GM18907 (cell line): Measurements from ENCODE around the gene GOLGA5.
A peak's percentile ranks its signal among the peaks of the same experiment; 100 is the strongest.
"Not testable (repeated sequence)": the region's sequence is repeated elsewhere in the genome, so short reads cannot be mapped to it uniquely, and the experiment has no call there.

Experiments used
- ATAC-seq: cut with Tn5 transposase; IDR thresholded peaks from one replicate; pipeline ENCODE4 v1.9.1; 2021; ENCODE audit warnings: mild to moderate bottlenecking, moderate library complexity; ENCODE audit not compliant: unreplicated experiment

GOLGA5 gene

DNA sequence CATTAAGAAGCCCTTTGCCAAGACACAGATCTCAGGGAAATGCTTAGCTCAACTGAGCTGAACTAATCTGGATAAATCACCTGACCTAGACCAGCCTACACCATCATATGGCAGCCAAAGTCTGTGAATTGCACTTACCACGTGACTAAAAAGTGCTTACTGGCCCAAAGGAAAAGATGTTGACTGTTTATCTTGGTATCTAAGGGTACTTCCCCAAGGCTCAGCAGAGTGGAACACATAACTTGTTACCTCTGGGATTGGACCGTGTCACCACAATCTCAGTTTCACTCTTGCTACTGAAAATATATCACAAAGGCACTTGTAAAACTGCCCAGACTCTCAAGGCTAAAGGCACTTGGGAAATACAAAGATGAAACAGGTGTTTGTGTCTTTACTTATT is 18.8 kb upstream of the GOLGA5 start:
- ATAC-seq = peak; percentile 91

DNA sequence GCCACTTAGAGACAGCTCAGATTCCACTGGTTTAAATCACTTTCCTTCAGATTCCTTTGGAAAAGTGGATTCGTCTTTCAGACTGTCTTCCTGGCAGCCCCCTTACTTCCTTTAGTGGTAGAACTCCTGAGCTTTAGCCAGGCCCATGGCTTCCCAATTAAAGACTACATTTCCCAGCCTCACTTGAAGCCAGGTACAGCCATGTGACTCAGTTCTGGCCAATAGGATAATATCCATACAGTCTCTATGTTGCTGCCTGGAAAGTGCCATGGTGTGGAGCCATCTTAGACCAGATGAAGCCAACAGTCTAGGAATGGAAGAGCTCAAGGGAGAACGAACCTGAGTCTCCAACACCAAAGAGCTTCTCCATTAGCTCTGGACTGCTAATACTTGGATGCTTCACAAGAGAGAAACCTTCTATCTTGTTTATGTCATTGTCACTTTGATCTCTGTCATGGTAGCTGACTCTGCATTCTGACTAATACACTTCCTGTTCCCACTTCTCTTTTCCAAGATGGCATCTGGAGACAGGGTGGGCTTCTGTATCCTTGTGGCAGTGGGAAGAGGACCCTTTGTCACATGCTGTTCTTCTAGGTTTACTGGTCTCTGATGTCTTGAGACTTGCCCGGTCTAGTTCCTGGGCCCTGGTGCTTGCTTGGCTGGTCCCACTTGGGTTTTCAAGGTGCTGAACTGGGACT is 15.1 kb upstream of the GOLGA5 start:
- ATAC-seq = not testable (repeated sequence)

DNA sequence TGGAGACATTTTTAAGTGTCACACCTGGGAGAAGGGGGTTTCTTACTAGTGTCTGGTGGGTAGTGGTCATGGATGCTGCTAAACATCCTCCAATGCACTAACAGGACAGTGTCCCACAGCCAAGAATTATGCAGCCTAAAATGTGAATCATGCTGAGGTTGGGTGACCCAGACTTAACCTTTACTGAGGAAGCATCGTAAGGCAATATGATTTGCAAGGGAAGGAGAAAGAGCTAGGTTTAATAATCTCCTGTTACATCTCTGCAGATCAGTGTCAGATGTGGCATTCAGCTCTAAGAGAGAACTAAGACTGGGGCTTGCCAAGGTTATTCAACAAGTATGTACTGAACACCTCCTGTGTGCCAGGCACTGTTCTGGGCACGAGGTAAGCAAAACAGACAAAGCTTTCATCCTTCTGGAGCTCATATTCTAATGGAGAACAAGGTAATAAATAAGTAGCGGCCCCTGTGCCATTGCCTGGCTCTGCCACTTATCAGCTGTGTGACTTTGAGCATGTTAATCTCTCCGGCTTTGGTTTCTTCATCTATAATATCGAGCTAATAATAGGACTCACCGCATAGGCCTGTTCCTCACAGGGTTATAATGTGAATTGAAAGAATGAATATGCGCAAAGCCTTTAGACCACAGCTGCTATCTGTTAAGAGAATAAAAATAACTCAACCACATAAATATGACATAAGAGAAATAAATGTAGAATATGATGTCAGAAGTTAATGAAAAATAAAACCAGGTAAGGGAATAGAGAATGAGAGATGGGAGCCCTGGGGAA is 13.5 kb upstream of the GOLGA5 start:
- no peak for ATAC-seq

DNA sequence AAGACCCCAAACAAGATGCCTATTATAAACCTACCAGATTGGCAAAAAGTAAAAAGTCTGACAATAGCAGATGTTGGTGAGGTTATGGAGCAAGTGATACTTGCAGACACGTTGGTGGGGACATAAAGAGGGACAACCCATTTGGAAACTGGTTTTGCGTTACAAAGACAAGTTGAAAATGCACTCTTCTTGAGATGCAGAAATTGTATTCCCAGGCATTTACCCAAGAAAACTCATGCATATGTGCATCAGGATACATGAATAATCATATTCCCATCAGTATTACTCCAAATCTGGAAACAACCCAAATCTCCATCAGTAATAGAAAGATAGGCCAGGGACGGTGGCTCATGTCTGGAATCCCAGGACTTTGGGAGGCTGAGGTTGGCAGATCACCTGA is 12.8 kb upstream of the GOLGA5 start:
- no peak for ATAC-seq

DNA sequence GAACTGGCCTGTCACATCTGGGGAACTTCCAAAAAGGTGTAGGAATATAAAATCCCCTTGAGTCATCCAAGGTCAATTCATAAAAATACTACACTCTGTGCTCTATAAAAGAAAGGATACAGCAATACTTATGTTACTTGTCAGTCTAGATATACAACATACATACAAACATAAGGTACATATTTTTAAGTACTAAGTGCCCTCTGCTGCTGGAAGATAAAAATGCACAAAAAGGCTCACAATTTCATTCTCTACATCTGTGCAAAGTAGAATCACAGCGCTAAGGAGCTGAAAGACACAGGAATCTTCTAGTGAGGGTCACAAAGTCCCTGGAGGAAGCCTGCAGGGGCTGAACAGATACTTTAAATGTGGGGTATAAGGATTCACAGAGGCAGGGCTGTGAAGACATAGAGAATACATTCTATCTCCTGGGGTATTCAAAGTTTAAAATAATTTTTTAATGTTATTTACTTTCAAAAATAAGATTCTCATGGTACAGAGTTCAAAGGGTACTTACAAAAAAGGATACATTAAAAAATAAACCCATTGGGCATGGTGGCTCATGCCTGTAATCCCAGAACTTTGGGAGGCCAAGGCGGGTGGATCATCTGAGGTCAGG is 10.2 kb upstream of the GOLGA5 start:
- ATAC-seq = peak; percentile 43

DNA sequence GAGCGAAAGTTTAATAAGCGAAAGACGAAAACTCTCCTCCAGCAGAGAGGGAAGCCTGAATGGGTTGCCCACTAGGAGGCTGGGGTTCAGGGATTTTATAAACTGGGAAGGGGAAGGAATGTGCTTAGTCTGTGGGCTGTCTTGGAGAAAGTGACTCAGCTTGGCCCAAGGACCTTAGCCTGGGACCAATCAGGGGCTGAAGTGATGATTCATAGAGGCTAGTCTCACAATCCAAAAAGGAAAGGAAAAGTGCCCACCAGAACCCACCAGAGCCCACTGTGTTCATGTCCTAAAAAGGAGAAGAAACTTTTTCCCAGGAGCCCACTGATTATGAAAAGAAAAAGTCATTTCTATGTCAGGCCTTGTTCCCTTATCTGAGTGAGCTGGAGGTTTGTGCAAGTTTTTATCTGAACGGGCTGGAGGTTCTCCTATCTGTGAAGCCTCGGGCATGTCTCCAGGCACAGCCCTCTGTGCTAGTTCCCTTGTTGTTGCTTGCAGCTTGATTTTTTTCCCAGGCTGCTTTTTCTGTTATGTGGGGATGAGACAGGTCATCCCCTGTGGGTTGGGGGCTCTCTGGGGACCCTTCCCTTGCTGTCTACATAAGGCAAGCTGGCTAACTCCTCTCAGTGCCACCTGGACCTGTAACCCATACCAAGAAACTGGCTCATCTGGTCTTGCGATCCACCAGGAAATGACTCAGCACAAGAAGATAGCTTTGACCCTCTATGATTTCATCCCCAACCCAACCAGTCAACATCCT is 8.3 kb upstream of the GOLGA5 start:
- ATAC-seq = no peak

DNA sequence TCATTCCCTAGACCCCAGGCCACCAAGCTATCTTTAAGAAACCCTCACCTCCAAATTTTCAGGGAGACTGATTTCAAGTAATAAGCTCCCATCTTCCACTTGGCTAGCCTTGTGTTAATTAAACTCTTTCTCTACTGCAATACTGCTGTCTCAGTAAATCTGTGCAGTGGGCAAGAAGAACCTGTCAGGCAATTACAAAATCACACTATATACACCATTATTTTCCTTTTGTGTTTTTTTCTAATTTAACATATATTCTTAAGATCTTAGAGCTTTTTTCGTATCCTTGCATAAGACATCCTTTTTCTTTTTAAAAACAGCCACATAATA is 7.7 kb upstream of the GOLGA5 start:
- no peak for ATAC-seq

DNA sequence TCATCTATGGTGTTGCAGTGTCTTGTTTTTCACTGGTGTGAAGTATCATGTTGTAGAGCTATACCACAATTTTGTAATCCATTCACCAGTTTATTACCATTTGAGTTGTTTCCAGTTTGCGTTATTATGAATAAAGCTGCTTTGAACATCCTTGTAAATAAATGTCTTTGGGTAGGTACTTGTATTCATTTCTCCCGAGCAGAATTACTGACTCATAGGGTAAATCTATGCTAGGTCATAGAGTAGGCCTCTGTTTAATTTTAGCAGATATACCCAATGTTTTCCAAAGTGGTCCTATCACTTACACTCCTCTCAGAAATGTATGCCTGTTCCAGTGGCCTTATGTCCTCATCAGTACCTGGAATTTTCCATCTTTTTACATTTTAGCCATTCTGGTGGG is 6.6 kb upstream of the GOLGA5 start:
- no peak for ATAC-seq

DNA sequence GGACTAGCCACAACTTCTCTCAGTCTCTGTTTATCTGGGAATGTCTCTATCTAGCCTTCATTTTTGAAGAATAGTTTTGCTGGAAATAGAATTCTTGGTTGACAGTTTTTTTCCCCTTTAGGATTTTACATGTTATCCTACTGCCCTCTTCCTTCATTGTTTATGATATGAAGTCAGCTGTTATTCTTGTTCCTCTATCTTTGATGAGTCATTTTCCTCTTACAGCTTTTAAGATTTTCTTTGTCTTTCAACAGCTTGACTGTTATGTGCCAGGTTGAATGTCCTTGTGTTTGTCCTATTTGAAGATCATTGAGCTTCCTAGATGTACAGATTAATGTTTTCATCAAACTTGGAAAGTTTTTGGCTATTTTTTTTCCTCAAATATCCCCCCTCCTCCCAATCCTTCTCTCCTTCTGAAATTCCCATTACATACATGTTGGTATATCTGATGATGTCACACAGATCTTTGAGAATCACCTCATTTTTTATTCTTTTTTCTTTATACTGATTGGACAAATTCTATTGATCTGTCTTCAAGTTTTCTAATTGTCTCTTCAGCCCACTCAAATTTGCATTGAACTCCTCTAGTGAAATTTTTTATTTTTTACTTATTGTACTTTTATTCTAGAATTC is 4.5 kb upstream of the GOLGA5 start:
- no peak for ATAC-seq

DNA sequence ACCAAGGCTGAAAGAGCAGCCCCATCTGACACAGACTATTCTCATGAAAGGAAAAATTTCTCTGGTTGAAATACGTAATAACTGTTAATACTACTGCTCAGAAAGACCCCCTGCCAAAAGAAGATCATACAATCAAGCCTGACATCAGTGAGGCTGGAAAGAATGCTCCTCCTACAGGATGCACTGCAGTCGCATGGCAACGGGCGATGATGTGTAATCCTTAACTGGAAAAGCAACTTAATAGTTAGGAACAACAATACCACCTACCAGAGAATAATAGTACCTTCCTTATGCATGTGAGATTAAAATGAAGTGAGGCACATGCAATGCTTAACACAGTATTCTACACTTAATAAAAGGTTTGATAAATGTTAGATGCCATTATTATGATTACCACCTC is 1.2 kb upstream of the GOLGA5 start:
- no peak for ATAC-seq

DNA sequence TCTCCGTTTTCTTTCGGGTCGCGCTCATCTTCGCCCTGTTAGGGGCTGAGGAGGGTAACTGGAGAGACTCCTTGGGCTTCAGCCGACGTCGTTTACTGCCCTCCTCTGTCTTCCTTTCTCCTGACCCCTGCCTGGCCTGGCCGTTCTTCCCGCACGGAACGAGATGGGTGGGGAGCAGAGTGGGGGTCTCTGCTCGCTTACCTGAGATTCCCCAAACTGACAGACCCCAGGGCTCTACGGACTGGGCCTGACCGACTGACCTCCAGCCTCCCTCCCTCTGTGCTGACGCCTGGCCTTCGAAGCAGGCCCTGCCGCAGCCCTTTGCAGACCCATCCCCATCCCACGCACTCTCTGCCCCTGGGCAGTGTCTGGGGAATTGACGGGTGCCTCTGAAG is 439 bp downstream of the GOLGA5 start:
- ATAC-seq = no peak

DNA sequence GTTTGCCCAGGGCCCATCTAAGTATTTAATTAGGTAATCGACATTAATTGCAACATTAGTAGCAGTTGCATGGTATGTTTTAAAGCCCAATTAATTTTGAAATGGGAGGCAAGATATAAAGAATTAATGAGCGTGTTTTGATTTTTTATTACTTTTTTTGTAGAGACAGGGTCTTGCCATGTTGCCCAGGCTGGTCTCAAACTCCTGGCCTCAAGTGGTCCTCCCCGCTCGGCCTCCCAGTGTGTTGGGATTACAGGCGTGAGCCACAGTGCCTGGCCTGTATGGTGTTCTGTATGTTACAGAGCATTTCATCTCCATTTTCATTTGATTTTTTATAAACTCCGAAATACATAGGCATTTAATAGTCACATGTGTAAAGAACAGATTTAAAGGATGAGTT is 856 bp downstream of the GOLGA5 start:
- ATAC-seq = no peak

DNA sequence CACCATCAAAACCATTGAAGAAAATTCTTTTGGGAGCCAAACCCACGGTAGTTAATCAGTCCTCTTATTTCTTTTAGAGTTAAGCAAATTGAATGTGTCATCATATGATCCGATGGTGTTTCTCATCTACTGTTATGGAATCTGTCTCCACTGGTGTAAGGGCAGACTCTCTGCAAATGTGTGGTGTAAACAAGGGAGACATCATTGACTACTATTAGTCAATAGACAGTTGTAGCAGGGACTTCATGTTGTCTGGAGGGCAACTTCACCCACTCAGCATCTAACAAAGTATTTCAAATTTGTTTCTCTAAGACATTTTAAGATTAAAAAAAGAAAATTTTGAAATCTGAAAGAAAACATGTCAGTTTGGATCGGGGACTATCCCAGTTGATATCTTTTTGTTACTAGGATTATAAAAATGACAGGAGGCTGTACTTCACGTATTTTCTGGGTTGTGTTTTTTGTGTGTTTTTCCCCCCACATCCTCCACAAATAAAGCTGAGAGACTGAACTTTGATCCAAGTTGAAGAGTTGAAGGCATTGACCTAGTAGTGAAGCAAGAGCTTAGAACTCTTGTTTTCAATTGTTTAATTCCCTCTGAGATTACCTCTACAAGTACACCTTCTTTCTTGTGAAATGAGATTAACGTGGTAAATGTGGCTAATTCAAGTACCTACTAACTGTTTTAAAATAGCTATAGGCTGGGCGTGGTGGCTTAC is 4.0 kb downstream of the GOLGA5 start:
- no peak for ATAC-seq

DNA sequence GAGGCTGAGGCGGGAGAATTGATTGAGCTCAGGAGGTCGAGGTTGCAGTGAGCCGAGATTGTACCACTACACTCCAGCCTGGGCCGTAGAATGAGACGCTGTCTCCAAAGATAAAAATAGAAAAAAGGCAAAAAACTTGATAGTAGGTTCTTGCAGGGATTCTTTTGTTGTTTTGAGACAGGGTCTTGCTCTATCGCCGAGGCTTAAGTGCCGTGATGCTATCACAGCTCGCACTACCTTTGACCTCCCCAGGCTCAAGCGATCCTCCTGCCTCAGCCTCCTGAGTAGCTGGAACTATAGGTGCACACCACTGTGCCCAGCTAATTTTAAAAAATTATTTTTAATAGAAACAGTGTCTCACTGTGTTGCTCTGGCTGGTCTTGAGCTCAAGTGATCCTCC is 4.7 kb downstream of the GOLGA5 start:
- ATAC-seq = no peak

DNA sequence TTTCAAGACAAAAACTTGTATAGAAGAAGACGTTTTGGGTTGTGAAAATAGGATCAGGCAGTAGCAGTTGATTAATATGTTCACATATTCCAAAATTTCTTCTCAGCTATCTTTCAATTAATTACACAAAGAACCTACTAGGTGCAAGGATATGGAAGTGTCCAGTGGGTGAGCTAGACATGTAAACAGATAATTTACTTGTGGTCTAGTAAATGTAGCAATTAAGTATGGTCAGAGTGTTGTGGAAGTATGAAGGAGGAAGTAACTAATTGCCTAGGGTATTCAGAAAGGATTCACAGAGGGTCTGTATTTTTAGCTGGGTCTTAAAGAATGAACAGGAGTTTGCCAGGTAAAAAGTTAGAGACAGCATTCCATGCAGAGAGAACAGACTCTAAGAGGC is 5.9 kb downstream of the GOLGA5 start:
- ATAC-seq = no peak

DNA sequence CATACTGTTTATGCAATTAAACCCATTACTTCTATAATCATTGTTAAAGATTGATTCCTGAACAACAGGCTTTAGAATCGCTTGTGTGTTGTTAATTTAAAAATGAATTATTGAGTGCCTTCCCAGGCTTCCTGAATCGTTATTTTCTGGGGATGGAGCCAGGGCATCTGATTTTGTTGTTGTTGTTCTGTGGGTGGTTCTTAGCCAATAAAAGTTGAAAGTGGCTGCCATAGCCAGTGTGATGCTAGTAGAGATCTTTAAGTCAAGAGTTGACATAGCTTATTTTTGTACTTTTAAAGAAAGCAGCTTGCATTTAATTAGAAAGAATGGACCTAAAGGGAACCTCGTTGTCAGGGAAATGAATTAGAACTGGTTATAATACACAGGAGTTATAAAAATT is 6.4 kb downstream of the GOLGA5 start:
- ATAC-seq = no peak

DNA sequence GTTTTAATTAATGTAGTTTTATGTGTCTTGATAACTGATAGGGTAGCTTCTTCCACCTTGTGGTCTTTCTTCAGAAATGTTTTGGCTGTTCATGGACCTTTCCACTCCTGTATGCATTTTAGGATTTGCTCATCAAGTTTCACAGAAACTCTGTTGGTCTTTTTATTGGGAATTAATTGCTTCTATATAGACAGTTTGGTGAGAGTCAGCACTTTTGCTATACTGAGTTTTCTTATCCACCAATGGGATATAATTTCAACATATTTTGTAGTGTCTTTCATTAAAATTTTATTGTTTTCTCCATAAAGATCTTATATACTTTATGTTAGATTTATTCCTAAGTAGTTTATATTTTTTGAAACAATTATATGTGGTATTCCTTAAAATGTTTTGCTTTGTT is 7.8 kb downstream of the GOLGA5 start:
- ATAC-seq = no peak

DNA sequence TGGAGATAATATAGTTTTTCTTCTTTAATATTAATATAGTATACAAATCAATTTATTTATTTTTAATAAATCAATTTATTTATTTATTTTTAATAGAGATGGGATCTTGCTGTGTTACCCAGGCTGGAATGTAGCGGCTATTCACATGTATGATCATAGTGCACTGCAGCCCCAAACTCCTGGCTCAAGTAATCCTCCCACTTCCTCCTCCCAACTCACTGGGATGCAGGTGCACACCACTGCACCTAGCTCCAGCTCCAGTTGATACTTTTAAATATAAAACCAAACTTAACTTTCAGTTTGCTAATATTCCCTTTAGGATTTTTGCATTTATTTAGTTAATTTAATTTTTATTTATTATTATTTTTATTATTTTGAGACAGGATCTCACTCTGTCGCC is 8.6 kb downstream of the GOLGA5 start:
- no peak for ATAC-seq

DNA sequence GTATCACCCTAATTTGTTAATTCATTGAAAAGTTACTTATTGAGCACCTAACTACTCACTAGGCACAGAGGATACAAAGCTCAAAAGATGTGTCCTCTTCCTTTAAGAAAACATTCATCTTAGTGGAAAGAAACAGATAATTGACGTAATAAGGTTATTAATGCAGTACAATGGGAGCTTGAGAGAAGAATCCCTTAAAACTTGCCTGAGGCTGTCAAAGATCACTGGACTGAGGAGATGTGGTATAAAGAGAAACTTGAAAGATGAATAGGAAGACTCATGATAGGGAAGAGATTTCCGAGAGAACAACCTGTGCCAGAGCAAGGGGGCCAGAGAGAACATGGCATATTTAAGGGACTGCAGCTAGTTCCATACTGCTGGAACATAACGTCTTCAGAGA is 19.1 kb downstream of the GOLGA5 start:
- no peak for ATAC-seq

DNA sequence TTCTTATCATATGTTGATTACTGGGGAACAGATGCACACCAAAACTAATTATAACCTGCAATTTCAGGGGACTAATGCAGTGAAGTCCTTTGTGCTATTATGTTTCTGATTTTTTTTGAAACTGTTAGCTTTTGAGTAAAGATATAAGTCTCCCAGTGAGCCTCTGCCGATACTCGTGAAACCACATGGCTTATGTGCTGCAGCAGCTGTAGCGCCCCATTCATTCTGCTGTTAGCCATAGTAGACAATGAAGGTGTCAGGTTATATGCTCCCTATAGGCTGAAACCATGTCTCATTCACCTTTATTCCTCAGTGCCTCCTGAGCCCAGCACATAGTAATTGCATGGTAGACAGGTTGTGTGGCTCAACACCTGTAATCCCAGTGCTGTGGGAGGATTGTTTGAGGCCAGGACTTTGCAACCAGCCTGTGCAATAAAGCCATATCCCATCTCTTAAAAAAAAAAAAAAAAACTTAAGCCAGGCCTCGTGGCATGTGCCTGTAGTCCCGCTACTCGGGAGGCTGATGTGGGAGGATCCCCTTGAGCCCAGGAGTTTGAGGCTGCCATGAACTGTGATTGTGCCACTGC is 25.0 kb downstream of the GOLGA5 start:
- no peak for ATAC-seq
